K562 (cell line): ENCODE measurements around the gene AGPAT4. TPM values are rescaled to one million over a fixed set of nuclear protein-coding genes. Genes with fewer than 3 reads are reported as not detected.

ENCODE experiments used
- ATAC-seq: fragments of 200-7000 bp; cut with Tn5 transposase; 3 replicates; pipeline ENCODE4 v1.9.1; 2020; ENCODE audit warnings: moderate library complexity
- BruUV-seq: library from RNA; stranded (reverse); fragments of 400-500 nt; replicated peaks from 2 replicates; lab custom pipeline; 2021; lab: Mats Ljungman, UMichigan
- CTCF ChIA-PET: fragments of 300-600 bp; formaldehyde crosslinking; extraction: SDS; loops from one replicate; lab custom pipeline; 2021; ENCODE audit warnings: low intra/inter-chr PET ratio; lab: Yijun Ruan, JAX
- POLR2A ChIA-PET: fragments of 300-600, 350-650 bp; sonication (Branson Sonifier 250); formaldehyde crosslinking; extraction: SDS; loops from one replicate; lab custom pipeline; 2021; ENCODE audit warnings: antibody characterized with exemption, inconsistent platforms; lab: Yijun Ruan, JAX
- DNase-seq, 4 experiments: peaks; one replicate each; pipeline versions ENCODE4 v3.0.0 to v3.0.0-alpha.2; 2011 to 2018; ENCODE audit warnings: low spot score in 3 of 4, mixed read lengths in 3 of 4; ENCODE audit errors: extremely low read depth in 1 of 4
- FAIRE-seq: peaks from 2 replicates; lab custom pipeline; 2011; peaks lifted over from hg19 to GRCh38; lab: Jason Lieb, UNC
- H2AFZ ChIP-seq: 2 replicates; pipeline ENCODE4 v1.6.0; 2011; ENCODE audit warnings: low read depth, low read length, control low read depth, inconsistent platforms
- H3K27ac ChIP-seq: fragments of 200-600 bp; 3 replicates; pipeline ENCODE4 v1.8.0; 2011; ENCODE audit warnings: low read depth, mild to moderate bottlenecking, control low read depth, inconsistent platforms, low read length, moderate library complexity, mixed read lengths; ENCODE audit errors: extremely low read depth
- H3K27me3 ChIP-seq, 2 experiments: fragments of 300-600 bp in 1 of 2; 2 replicates in 1 of 2; 3 replicates in 1 of 2; pipeline versions ENCODE4 v1.6.0 to v1.8.0; 2011; ENCODE audit warnings: inconsistent platforms in 2 of 2, low read length in 2 of 2, mild to moderate bottlenecking in 1 of 2, mixed read lengths in 1 of 2, moderate library complexity in 1 of 2; ENCODE audit not compliant: control insufficient read depth in 2 of 2, insufficient read depth in 2 of 2
- H3K36me3 ChIP-seq: fragments of 300-600 bp; 3 replicates; pipeline ENCODE4 v1.8.0; 2011; ENCODE audit warnings: mild to moderate bottlenecking, low read length, inconsistent platforms; ENCODE audit not compliant: control insufficient read depth, insufficient read depth
- H3K4me1 ChIP-seq, 2 experiments: fragments of 200-600 bp in 1 of 2; replicated peaks in 1 of 2; 2 replicates in 1 of 2; 3 replicates in 1 of 2; pipeline versions ENCODE4 v1.5.1 to v1.8.0; 2011; ENCODE audit warnings: inconsistent platforms in 2 of 2, low read length in 2 of 2, mild to moderate bottlenecking in 1 of 2, mixed read lengths in 1 of 2, moderate library complexity in 1 of 2; ENCODE audit not compliant: control insufficient read depth in 2 of 2, insufficient read depth in 2 of 2
- H3K4me2 ChIP-seq: 2 replicates; pipeline ENCODE4 v1.6.1; 2011; ENCODE audit warnings: low read length, control low read depth, inconsistent platforms, mixed read lengths; ENCODE audit not compliant: insufficient read depth
- H3K4me3 ChIP-seq: fragments of 200-600 bp; sonication (generic), shearing (Covaris generic); 2 replicates; pipeline ENCODE4 v1.5.1; 2016; ENCODE audit warnings: control low read depth, inconsistent platforms
- H3K79me2 ChIP-seq: fragments of 200-600 bp; 3 replicates; pipeline ENCODE4 v1.8.0; 2011; ENCODE audit warnings: low read length, inconsistent platforms; ENCODE audit not compliant: control insufficient read depth, insufficient read depth
- H3K9ac ChIP-seq, 2 experiments: 2 replicates each; pipeline versions ENCODE4 v1.6.0 to v1.6.1; 2011; ENCODE audit warnings: low read depth in 2 of 2, low read length in 2 of 2, control low read depth in 1 of 2, inconsistent platforms in 1 of 2, mild to moderate bottlenecking in 1 of 2, mixed read lengths in 1 of 2; ENCODE audit not compliant: insufficient read depth in 1 of 2
- H3K9me1 ChIP-seq: one replicate; pipeline ENCODE4 v1.6.0; 2011; ENCODE audit warnings: inconsistent platforms, mild to moderate bottlenecking, low read length, moderate library complexity; ENCODE audit not compliant: control insufficient read depth, insufficient read depth
- H3K9me3 ChIP-seq: replicated peaks from 2 replicates; pipeline ENCODE4 v1.5.1; 2011; ENCODE audit warnings: low read depth, low read length, inconsistent platforms; ENCODE audit not compliant: control insufficient read depth, insufficient read depth
- H4K20me1 ChIP-seq: replicated peaks from 2 replicates; pipeline ENCODE4 v1.6.1; 2011; ENCODE audit warnings: low read length, inconsistent platforms, mixed read lengths; ENCODE audit not compliant: control insufficient read depth, insufficient read depth
- AFF1 ChIP-seq, 2 experiments: fragments of 450-650 bp; IDR thresholded peaks; 2 replicates each; pipeline ENCODE4 v1.6.1; 2018; ENCODE audit warnings: mild to moderate bottlenecking in 2 of 2, low read depth in 1 of 2; ENCODE audit not compliant: partially characterized antibody in 2 of 2
- BCLAF1 ChIP-seq, 2 experiments: fragments of 450-650 bp in 1 of 2; IDR thresholded peaks; 2 replicates each; pipeline ENCODE4 v1.6.1; 2011 to 2017; ENCODE audit warnings: low read depth in 2 of 2, antibody characterized with exemption in 1 of 2, borderline replicate concordance in 1 of 2, low read length in 1 of 2, mild to moderate bottlenecking in 1 of 2, mixed read lengths in 1 of 2; ENCODE audit not compliant: control insufficient read depth in 1 of 2
- CAMTA2 ChIP-seq: fragments of 250-450 bp; sonication (Bioruptor Pico); conservative IDR thresholded peaks from 2 replicates; pipeline ENCODE4 v1.5.1; 2022
- ETV5 ChIP-seq: sonication (generic); formaldehyde crosslinking; IDR thresholded peaks from 2 replicates; pipeline ENCODE4 v1.4.0; 2020; ENCODE audit warnings: low read depth, mild to moderate bottlenecking, missing genetic modification reagents
- FOXK1 ChIP-seq: sonication (generic); formaldehyde crosslinking; IDR thresholded peaks from 2 replicates; pipeline ENCODE4 v1.8.0; 2022; ENCODE audit warnings: missing genetic modification reagents, mild to moderate bottlenecking, borderline replicate concordance
- FOXK2 ChIP-seq, 2 experiments: fragments of 450-650 bp; IDR thresholded peaks in 1 of 2; conservative IDR thresholded peaks in 1 of 2; 2 replicates each; pipeline ENCODE4 v1.6.1; 2016; ENCODE audit warnings: low read depth in 2 of 2, mild to moderate bottlenecking in 1 of 2
- GTF3C2 ChIP-seq: IDR thresholded peaks from 3 replicates; pipeline ENCODE4 v1.6.1; 2011; ENCODE audit warnings: borderline replicate concordance, mild to moderate bottlenecking, moderate library complexity; ENCODE audit not compliant: insufficient read length; ENCODE audit errors: extremely low read depth
- PHF8 ChIP-seq: fragments of 200-600 bp; sonication (generic); IDR thresholded peaks from 2 replicates; pipeline ENCODE4 v1.6.1; 2012; ENCODE audit warnings: mixed run types, mild to moderate bottlenecking, inconsistent platforms, low read length, moderate library complexity, borderline replicate concordance
- SUPT5H ChIP-seq: fragments of 450-650 bp; IDR thresholded peaks from 2 replicates; pipeline ENCODE4 v1.6.1; 2016
- TFAM ChIP-seq: fragments of 250-450 bp; sonication (Bioruptor Pico); conservative IDR thresholded peaks from 2 replicates; pipeline ENCODE4 v1.5.0; 2021; ENCODE audit warnings: mild to moderate bottlenecking, moderate library complexity
- TRIM24 ChIP-seq, 2 experiments: fragments of 450-650 bp; IDR thresholded peaks; 2 replicates each; pipeline ENCODE4 v1.6.1; 2016
- ZNF41 ChIP-seq: fragments of 250-450 bp; sonication (Bioruptor Pico); conservative IDR thresholded peaks from 2 replicates; pipeline ENCODE4 v1.4.0; 2020; ENCODE audit warnings: mild to moderate bottlenecking
- WGBS: fragments of 100-300 bp; shearing (Covaris generic); methylation state at CpG from one replicate; pipeline ENCODE4 v1.1.6; 2016; ENCODE audit warnings: low coverage, mixed read lengths; ENCODE audit not compliant: insufficient coverage; ENCODE audit errors: missing lambda C conversion rate; 5-methylcytosine and 5-hydroxymethylcytosine counted together
- in situ Hi-C: fragments of 300-500 bp; cut with MboI; formaldehyde crosslinking; loops from 4 replicates; pipeline ENCODE4 v1.15.0; 2018; ENCODE audit warnings: inconsistent platforms, mixed read lengths
- intact Hi-C: fragments of 100-400 bp; cut with micrococcal nuclease; formaldehyde crosslinking; loops from 2 replicates; pipeline ENCODE4 v1.14.2; 2022
- polyA plus RNA-seq, 8 experiments: library from polyadenylated mRNA; depleted of rRNA in 4 of 8; stranded (reverse) in 5 of 8; unstranded in 3 of 8; fragments of >200 nt; fragmentation: Nextera tagmentation in 2 of 8; fragmentation: Illumina TruSeq in 1 of 8; extraction: Ambion mirVana in 2 of 8; extraction: Trizol in 1 of 8; gene quantifications; 2 replicates each; pipeline versions ENCODE4 v1.2.1 to v1.2.3, GENCODE V29; 2011 to 2014; ENCODE audit warnings: inconsistent platforms in 1 of 8, missing spikeins in 1 of 8
- total RNA-seq, 7 experiments: library from RNA; depleted of rRNA in 6 of 7; stranded (reverse); fragments of >200 nt in 6 of 7; fragmentation: Illumina TruSeq in 2 of 7; extraction: Trizol in 2 of 7; gene quantifications; 2 replicates each; pipeline versions ENCODE4 v1.2.1 to v1.2.3, GENCODE V29; 2011 to 2021; ENCODE audit warnings: low replicate concordance in 1 of 7

The AGPAT4 gene
- total and polyA plus RNA-seq, 9 of the 15 experiments (the other 6 are each of a cell fraction or from before 2014, with no cell fraction given), result 2.2 to 15.0 (median 5.7) TPM

GRCh38 chr6:161249327-161249726, 24.5 kb downstream of the AGPAT4 start:
- WGBS, result 96% methylated on average over 1 of the region's 1 CpG
- Histone ChIP-seq H3K4me3 (no peak overlapping the region), H3K9me1 (no peaks in the 10 kb centered on the region), H3K27ac (no peak overlapping the region), H3K9ac (no peak overlapping the region), H3K4me1 (peaks cover 0 to 20% of the 10 kb centered on the region in 2 experiments; a peak in 3 of 5 replicates), H2AFZ (no peak overlapping the region), H3K9me3 (no peaks in the 10 kb centered on the region), H3K79me2 (0 out of 3 replicates have a peak, but pooled peaks cover 5% of the 10 kb centered on the region), H3K36me3 (no peaks in the 10 kb centered on the region), H4K20me1 (no peaks in the 10 kb centered on the region), H3K27me3 (no peaks in the 10 kb centered on the region), H3K4me2 (no peak overlapping the region)
- ChIA-PET CTCF (interaction anchor here (0.7 kb wide), 1 partner anchor 14 kb away, joined by 3 read pairs; no protein-coding TSS in a partner anchor), POLR2A (interaction anchor here (0.7 to 2.1 kb wide), 2 partner anchors 9 to 20 kb away, joined by 3 to 4 read pairs; no protein-coding TSS in a partner anchor)
- ATAC-seq (no peak), DNase-seq (no peak), FAIRE-seq (no peak)
- intact Hi-C loops, result no loop called here
- no TSS peak for BruUV-seq
- in situ Hi-C loops, result no loop called here
- TF ChIP-seq FOXK2 (conservative IDR thresholded peaks at IDR 0.05 in 1 of 2, IDR thresholded peaks at IDR 0.05 in 1 of 2; ENCODE audit: low read depth in 2 of 2), result no peak
- no peak for TF ChIP-seq ZNF41 (CRISPR knock-in tag)
- no peak for TF ChIP-seq FOXK1
- TF ChIP-seq ETV5 (CRISPR knock-in tag), result no peak
- TF ChIP-seq PHF8, result no peak
- TF ChIP-seq TFAM, result no peak
- TF ChIP-seq CAMTA2, result no peak
- no peak for TF ChIP-seq SUPT5H
- TF ChIP-seq AFF1 (IDR thresholded peaks at IDR 0.05; ENCODE audit: low read depth in 1 of 2, partially characterized antibody in 2 of 2), result peak in 1 of 2 experiments; percentile 96
- no peak for TF ChIP-seq GTF3C2
- peak in 1 of 2 experiments; percentile 21; a peak in 1 of 4 replicates for TF ChIP-seq TRIM24 (IDR thresholded peaks at IDR 0.05)
- no peak for TF ChIP-seq BCLAF1 (IDR thresholded peaks at IDR 0.05; ENCODE audit: borderline replicate concordance in 1 of 2, control insufficient read depth in 1 of 2, low read depth in 2 of 2, low read length in 1 of 2)
